GM18505 (cell line): ENCODE results near the gene CADM1.

ENCODE experiments used
- ATAC-seq: cut with Tn5 transposase; IDR thresholded peaks from one replicate; pipeline ENCODE4 v1.9.1; 2021; ENCODE audit not compliant: unreplicated experiment
- POLR2A ChIP-seq: IDR thresholded peaks from 4 replicates; pipeline ENCODE4 v1.6.1; 2011; ENCODE audit warnings: borderline replicate concordance; ENCODE audit not compliant: insufficient read depth, insufficient read length; ENCODE audit errors: extremely low read depth

Gene CADM1

GRCh38 chr11:115378557-115378956 lies 125.7 kb downstream of the CADM1 start:
- no peak for TF ChIP-seq POLR2A

DNA sequence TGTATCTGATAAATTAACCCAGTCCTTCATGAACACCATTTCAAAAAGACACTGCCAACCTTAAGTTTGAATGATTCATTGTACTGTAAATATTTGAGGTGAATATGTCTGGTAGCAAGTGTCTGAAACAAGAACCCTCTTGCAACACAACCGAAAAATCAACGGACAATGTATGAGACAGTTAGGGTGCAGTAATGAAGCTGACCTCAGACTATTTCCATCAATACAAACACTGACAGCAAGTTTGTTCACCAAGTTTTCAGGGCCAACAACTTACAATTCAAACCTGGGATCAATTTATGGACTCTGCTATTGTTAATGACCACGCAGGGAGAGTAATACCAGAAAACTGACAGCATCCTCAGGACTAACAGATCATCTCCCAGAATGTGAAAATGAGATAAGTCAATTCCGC lies 126.3 kb downstream of the CADM1 start:
- ATAC-seq: no peak
- no peak for TF ChIP-seq POLR2A

More at GRCh38 chr11:115378557-115378956, 125.7 kb downstream of the CADM1 start:
- no peak for ATAC-seq

- no peak for ATAC-seq
- TF ChIP-seq POLR2A: no peak
Observed at GRCh38 chr11:115368616-115369015, 135.6 kb downstream of the CADM1 start.

DNA sequence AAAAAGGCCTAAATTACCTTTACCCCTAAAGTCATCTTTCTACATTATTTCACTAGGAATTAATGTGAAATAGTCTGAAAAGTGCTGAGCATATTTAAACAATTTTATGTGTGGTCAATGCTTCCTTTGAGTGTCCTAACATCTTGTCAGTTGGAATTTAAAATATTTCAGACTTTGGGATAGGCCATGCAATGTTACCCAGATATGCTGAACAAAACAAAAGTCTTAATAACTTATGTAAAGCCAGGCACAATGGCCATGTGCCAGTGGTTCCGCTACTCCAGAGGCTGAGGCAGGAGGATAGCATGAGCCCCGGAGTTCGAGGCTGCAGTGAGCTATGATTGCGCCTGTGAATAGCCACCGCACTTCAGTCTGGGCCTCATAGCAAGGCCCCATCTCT lies 137.4 kb downstream of the CADM1 start:
- TF ChIP-seq POLR2A: no peak
- no peak for ATAC-seq

DNA sequence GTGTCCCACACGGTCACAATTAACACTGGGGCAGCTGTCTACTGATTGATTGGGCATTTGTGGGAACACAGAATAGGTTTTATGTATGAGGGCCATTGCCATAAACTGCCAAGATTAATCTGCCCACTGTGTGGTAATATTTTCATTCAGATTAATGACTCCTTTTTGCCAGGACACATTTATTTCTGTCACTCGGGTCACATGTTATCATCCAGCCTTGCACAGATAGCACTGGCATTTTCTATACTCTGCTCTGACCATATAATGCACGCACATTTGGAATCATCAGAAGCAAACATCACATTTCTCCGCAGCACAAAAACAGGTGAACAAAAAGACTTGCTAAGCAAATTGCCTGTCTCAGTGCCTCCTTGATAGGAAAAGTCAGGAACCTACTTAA lies 138.3 kb downstream of the CADM1 start:
- TF ChIP-seq POLR2A: no peak
- no peak for ATAC-seq

GRCh38 chr11:115364896-115365295 lies 139.3 kb downstream of the CADM1 start:
- ATAC-seq: no peak
- no peak for TF ChIP-seq POLR2A

DNA sequence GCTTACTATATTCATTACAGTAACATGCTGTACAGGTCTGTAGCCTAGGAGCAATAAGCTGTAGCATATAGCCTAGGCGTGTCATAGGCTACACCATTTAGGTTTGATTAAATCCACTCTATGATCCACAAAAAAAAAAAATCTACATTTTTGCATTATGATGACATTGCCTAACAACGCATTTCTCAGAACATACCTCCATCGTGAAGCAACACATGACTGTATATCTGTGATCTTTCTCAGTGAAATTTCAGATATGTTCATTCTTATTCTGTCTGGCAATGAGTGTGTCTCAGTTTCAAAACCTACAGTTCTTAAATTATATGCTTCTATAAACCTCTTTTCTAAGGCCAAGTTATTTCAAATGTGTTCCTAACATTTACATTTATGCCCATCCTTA lies 140.3 kb downstream of the CADM1 start:
- ATAC-seq: no peak
- no peak for TF ChIP-seq POLR2A

GRCh38 chr11:115363426-115363825 lies 140.8 kb downstream of the CADM1 start:
- TF ChIP-seq POLR2A: no peak
- no peak for ATAC-seq

- TF ChIP-seq POLR2A: no peak
- no peak for ATAC-seq
Observed at GRCh38 chr11:115362997-115363396, 141.2 kb downstream of the CADM1 start.

DNA sequence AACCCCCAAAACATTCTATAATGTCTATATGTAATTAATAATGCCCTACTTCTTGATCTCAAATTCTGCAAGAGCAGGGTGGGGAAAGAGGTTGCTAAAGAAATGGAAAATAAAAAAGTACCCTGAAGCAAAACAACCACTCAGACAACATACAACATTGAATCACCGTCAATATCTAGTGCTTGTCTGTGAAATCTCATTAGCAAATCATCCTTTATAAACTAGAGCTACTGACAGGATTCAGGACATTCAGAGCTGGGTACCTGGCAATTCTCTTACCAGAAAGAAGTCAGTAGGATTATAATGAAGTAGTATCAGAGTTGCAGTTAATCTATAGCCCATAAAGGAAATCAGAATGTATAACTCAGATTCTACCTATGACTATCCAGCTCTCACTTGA lies 143.2 kb downstream of the CADM1 start:
- no peak for ATAC-seq
- TF ChIP-seq POLR2A: no peak

GRCh38 chr11:115360186-115360824 lies 143.9 kb downstream of the CADM1 start:
- TF ChIP-seq POLR2A: no peak
- no peak for ATAC-seq

- no peak for ATAC-seq
- no peak for TF ChIP-seq POLR2A
Observed at GRCh38 chr11:115357066-115357465, 147.1 kb downstream of the CADM1 start.

- ATAC-seq: no peak
Observed at GRCh38 chr11:115352805-115353485, 151.3 kb downstream of the CADM1 start.

DNA sequence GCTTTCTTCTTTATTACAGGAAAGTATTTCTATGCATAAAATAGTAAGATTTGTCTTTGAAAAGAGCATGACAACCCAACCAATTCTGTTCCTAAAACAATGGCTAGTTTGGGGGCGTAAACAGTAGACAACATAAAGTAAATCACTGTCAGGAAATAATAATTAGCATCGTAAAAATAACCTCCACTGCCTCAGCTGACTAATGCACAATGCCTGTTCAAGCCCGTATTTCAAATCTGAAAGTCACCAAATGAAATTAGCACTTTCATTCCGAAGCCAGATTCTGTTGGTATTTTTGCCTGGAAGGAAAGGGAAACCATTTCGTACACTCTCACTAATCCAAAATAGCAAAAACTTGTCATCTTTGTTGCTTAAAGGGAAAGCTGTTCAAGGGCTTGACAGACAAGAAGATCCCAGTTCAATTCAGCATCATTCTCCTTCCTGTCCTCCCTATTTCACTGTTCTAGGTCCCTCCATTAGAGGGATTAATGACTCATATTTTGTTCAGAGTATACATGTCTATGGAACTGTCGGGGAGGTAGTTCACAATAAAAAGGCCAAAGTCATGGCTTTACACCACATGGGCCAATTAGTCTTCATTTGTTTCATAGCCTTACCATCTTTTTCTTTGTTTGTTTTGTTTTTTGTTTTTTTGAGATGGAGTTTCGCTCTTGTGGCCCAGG lies 154.7 kb downstream of the CADM1 start:
- no peak for TF ChIP-seq POLR2A
- ATAC-seq: no peak

More at GRCh38 chr11:115352805-115353485, 151.3 kb downstream of the CADM1 start:
- no peak for TF ChIP-seq POLR2A
